ENCODE measurements around the gene MIER1.
"Not testable (repeated sequence)": the region's sequence is repeated elsewhere in the genome, so short reads cannot be mapped to it uniquely, and the experiment has no call there.

MIER1 gene

DNA sequence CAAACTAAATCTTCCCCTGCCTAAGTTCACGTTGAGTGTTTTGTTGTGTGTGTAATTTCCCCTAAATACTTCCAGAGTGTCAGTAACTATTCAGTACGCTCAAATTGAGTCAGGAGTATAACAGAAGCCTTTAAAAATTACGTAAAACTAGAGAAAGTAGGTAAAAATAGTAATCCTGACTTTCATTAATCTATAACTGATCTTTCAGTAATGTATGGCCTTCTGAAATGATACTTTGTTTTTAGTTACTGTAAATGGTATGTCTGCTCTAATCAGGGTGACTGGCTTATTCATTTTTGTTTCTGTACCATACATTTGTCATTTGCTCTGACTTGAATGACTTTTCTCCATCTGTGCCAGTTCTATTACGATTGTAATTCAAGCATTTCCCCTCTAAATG, 29.4 kb downstream of the MIER1 start:
- no peak for TF ChIP-seq ZFX (IDR thresholded peaks at IDR 0.05)
- TF ChIP-seq, protein P1, sequence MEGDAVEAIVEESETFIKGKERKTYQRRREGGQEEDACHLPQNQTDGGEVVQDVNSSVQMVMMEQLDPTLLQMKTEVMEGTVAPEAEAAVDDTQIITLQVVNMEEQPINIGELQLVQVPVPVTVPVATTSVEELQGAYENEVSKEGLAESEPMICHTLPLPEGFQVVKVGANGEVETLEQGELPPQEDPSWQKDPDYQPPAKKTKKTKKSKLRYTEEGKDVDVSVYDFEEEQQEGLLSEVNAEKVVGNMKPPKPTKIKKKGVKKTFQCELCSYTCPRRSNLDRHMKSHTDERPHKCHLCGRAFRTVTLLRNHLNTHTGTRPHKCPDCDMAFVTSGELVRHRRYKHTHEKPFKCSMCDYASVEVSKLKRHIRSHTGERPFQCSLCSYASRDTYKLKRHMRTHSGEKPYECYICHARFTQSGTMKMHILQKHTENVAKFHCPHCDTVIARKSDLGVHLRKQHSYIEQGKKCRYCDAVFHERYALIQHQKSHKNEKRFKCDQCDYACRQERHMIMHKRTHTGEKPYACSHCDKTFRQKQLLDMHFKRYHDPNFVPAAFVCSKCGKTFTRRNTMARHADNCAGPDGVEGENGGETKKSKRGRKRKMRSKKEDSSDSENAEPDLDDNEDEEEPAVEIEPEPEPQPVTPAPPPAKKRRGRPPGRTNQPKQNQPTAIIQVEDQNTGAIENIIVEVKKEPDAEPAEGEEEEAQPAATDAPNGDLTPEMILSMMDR (conservative IDR thresholded peaks at IDR 0.05), result no peak
- no peak overlapping the region for H3K27ac ChIP-seq

DNA sequence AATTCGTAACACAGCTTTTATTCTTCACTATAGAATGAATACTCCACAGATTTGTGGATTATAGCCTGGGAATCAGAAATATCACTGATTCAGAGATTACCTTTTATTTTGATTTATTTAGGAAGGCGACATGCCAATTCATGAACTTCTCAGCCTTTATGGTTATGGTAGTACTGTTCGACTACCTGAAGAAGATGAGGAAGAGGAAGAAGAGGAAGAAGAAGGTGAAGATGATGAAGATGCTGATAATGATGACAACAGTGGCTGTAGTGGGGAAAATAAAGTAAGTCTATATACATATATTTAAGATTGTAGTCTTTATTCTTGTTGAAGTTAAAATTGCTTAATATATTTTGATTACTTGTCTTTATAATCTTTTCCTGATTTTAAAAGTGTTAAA, 33.1 kb downstream of the MIER1 start:
- no peak for TF ChIP-seq ZFX (IDR thresholded peaks at IDR 0.05)

DNA sequence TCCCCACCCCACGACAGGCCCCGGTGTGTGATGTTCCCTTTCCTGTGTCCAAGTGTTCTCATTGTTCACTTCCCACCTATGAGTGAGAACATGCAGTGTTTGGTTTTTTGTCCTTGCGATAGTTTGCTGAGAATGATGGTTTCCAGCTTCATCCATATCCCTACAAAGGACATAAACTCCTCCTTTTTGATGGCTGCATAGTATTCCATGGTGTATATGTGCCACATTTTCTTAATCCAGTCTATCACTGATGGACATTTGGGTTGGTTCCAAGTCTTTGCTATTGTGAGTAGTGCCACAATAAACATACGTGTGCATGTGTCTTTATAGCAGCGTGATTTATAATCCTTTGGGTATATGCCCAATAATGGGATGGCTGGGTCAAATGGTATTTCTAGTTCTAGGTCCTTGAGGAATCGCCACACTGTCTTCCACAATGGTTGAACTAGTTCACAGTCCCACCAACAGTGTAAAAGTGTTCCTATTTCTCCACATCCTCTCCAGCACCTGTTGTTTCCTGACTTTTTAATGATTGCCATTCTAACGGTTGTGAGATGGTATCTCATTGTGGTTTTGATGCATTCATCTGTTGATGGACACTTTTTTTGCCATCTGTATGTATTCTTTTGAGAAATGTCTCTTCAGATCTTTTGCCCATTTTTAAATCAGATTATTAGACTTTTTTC, 41.5 kb downstream of the MIER1 start:
- not testable (repeated sequence) for H3K27ac ChIP-seq

More for the DNA sequence above, 33.1 kb downstream of the MIER1 start:
- H3K27ac ChIP-seq, result no peak overlapping the region

DNA sequence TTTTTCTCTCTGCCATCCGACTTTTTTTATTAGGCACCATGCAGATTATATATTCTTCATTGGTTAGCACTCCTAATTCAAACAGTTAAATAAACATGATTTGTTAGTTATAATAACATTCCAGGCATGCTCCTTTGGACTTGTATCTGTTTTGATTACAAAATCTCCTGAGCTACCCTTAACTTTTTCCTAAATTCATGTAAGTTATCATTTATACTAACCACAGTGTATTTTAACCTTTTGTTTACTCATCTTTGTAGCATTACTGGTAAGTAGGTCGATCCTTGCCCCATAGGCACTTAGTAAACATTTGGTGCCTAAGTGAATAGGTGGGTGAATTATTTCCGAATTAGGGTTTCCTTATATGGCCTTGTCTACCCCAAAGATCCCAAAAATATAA, 43.8 kb downstream of the MIER1 start:
- no peak overlapping the region for H3K27ac ChIP-seq
- TF ChIP-seq, protein P1 (conservative IDR thresholded peaks at IDR 0.05), result no peak
- no peak for TF ChIP-seq ZFX (IDR thresholded peaks at IDR 0.05)

DNA sequence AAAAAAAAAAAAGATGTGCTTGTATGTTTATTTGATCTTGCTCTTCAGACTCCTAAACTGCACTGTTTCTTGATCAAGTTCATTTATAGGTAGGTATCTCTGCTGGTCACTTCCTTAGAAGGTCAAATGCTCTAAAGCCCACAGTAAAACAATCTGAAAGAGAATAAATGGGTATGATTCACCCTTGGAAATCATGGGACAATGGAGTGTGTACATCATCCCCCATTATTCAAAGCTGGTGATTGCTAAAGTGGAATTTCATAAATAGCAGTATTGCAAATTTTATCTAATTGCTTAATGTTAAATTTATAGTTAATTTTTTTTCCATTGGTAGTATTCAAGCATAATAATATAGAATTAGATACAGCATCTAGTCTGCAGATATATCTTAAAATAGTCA, 53.4 kb downstream of the MIER1 start:
- no peak overlapping the region for H3K27ac ChIP-seq
- TF ChIP-seq ZFX (IDR thresholded peaks at IDR 0.05), result no peak
- TF ChIP-seq, protein P1 (conservative IDR thresholded peaks at IDR 0.05), result no peak

DNA sequence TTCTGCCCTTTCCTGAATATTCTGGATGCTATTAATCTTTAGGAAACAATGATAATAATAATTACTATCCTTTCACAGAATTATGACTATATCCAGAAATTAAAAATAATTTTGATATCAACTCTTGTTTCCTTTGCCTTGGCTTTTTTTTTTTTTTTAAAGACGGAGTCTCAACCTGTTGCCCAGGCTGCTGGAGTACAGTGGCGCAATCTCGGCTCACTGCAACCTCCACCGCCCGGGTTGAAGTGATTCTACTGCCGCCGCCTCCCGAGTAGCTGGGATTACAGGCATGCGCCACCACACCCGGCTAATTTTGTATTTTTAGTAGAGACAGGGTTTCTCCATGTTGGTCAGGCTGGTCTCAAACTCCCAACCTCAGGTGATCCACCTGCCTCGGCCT, 54.8 kb downstream of the MIER1 start:
- not testable (repeated sequence) for H3K27ac ChIP-seq

DNA sequence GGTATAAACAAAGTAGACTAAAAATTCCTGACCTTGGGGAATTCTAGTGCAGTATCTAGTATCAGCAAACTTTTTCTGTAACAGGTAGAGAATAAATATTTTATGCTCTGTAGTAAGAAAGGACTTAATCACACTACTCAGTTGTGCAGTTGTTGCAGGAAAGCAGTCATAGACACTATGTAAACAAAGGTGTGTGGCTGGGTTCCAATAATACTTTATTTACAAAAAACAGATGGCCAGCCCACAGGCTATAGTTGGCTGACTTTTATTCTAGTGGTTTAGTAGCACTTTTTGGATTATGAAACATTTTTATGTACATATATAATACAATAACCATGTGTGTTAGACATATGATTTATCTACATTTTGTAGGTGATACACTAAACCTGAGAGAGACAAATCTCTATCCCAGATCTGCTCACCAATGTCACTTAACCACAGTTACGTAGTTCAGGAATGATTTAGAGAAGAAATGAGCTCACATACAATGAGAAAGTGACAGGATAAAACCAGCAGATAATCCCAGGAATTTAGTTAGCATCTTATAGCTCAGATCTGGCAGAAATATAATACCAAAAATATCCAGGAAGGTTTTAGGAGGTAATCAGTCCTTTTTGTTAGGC, 56.1 kb downstream of the MIER1 start:
- no peak overlapping the region for H3K27ac ChIP-seq
- TF ChIP-seq ZFX (IDR thresholded peaks at IDR 0.05), result no peak
- TF ChIP-seq, protein P1 (conservative IDR thresholded peaks at IDR 0.05), result no peak

DNA sequence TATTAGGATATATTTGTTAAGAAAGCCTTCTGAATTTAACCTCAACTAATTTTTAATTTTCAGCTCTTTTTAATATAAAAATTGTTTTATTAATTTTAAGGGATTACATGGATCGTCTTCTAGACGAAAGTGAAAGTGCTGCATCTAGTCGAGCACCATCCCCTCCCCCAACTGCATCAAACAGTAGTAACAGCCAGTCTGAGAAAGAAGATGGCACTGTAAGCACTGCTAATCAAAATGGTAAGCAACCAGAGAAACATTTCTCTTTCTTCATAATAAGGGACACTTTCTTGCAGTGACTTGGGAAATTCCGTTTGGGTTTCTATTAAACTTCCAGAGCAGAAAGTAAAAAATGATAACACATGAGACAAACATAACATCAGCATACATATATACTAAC, 56.9 kb downstream of the MIER1 start:
- TF ChIP-seq, protein P1 (conservative IDR thresholded peaks at IDR 0.05), result no peak
- TF ChIP-seq ZFX (IDR thresholded peaks at IDR 0.05), result no peak
- H3K27ac ChIP-seq, result no peak overlapping the region

DNA sequence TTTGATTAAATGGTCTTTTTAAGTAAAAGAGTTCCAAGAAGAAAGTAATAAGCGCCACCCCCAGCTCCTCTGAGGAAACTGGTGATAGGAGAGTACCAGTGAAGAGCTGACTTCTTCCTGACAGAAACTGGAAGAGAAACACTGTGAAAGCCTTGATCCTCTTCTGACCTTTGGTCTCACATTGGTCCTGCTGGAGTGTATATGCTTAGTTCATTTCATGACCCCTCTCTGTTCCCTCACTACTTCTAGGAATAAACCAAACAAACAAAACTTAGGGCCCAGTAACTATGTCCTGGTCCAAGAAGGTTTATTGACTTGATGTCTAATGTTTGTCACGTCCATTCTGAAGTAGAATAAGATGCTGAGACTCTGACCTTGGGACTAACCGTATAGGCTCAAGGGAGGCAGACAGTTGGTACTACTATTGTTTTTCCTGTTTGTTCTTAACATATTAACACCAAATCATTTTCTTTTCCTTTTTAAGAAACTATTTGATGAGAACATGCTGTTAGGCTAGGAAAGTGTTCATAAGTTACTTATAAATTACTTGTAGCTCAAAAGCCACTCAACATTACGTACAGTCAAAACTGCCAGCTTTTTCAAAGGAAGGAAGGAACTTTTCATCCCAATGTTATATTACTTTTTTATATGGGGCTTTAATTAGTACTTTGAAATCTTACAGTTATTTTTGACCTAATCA, 57.9 kb downstream of the MIER1 start:
- no peak overlapping the region for H3K27ac ChIP-seq
- no peak for TF ChIP-seq ZFX (IDR thresholded peaks at IDR 0.05)
- TF ChIP-seq, protein P1 (conservative IDR thresholded peaks at IDR 0.05), result no peak
